HG02623 (cell line): Measurements from ENCODE around the gene G6PD.
"Not testable (repeated sequence)": the region's sequence is repeated elsewhere in the genome, so short reads cannot be mapped to it uniquely, and the experiment has no call there.

Experiments used
- ATAC-seq: cut with Tn5 transposase; IDR thresholded peaks from one replicate; pipeline ENCODE4 v1.9.1; 2021; ENCODE audit warnings: moderate library complexity; ENCODE audit not compliant: unreplicated experiment

G6PD gene

GRCh38 chrX:154515966-154516655, 30.5 kb downstream of the G6PD start, which contains the start of gene FAM3A:
Gene FAM3A (minus strand): TSS chrX:154516232. CDS start chrX:154515772, 460 bp downstream.
- ATAC-seq, result peak; percentile 84

GRCh38 chrX:154515090-154515965, 31.3 kb downstream of the G6PD start:
- no peak for ATAC-seq

- ATAC-seq, result no peak
Observed at GRCh38 chrX:154513716-154514115, 32.9 kb downstream of the G6PD start.

- no peak for ATAC-seq
Observed at GRCh38 chrX:154512879-154513553, 33.6 kb downstream of the G6PD start.

- no peak for ATAC-seq
Observed at GRCh38 chrX:154511761-154512160, 34.9 kb downstream of the G6PD start.

GRCh38 chrX:154509455-154509854, 37.2 kb downstream of the G6PD start:
- ATAC-seq, result no peak

- no peak for ATAC-seq
Observed at GRCh38 chrX:154508384-154508745, 38.3 kb downstream of the G6PD start.

GRCh38 chrX:154507673-154508383, 38.8 kb downstream of the G6PD start:
- ATAC-seq, result no peak

GRCh38 chrX:154506483-154507332, 39.9 kb downstream of the G6PD start:
- no peak for ATAC-seq

GRCh38 chrX:154505734-154506133, 40.9 kb downstream of the G6PD start:
- no peak for ATAC-seq

GRCh38 chrX:154502989-154503388, 43.7 kb downstream of the G6PD start:
- no peak for ATAC-seq

- ATAC-seq, result no peak
Observed at GRCh38 chrX:154502098-154502497, 44.5 kb downstream of the G6PD start.

- ATAC-seq, result not testable (repeated sequence)
Observed at GRCh38 chrX:154501423-154501822, 45.2 kb downstream of the G6PD start.

- ATAC-seq, result not testable (repeated sequence)
Observed at GRCh38 chrX:154496591-154497137, 50.0 kb downstream of the G6PD start.

- no peak for ATAC-seq
Observed at GRCh38 chrX:154495472-154495922, 51.1 kb downstream of the G6PD start.

- no peak for ATAC-seq
Observed at GRCh38 chrX:154494715-154495114, 51.9 kb downstream of the G6PD start.

- ATAC-seq, result peak; percentile 67
Observed at GRCh38 chrX:154490414-154491083, 56.1 kb downstream of the G6PD start, which contains the start of gene SLC10A3. Gene SLC10A3 (minus strand): TSS chrX:154490629. CDS start chrX:154488940, 1,689 bp downstream.

GRCh38 chrX:154490021-154490413, 56.6 kb downstream of the G6PD start:
- ATAC-seq, result peak; percentile 19

GRCh38 chrX:154489182-154489581, 57.5 kb downstream of the G6PD start:
- no peak for ATAC-seq
